ENCODE results near the gene TMEM63A. TPM values are rescaled to one million over a fixed set of nuclear protein-coding genes. Genes with fewer than 3 reads are reported as not detected.
"Not testable (repeated sequence)": the region's sequence is repeated elsewhere in the genome, so short reads cannot be mapped to it uniquely, and the experiment has no call there.

Gene TMEM63A
- polyA plus RNA-seq, 3 donors = 3.0 to 48.0 (median 5.8) TPM

DNA sequence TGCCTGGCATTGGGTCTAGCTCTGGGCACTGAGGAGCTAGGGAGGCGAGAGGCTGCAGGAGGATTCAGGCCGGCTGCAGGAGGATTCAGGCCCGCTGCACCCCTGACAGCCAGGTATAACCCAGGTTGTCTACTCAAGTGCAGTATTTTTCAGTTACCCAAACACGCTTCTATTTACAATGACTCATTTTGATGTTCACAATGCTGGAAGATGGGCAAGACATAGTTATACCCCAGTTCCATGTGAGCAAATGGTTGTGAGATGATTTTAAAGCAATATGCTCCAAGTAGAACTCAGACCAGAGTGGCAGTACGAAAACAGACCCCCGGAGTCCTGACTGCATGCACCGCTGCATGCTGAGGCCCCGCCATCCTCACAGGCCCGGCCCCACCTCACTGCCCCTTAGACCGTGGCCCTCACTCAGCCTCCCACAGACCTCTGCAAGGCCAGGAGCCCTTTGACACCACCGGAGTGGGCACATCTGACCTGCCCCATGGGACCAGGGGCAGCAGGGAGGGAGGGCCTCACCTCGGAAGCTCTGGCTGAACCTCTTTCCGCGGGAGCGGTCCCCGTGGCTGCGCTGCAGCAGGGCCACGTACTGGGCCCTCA, 6.2 kb upstream of the TMEM63A start:
- H3K27me3 Mint-ChIP-seq (ENCODE audit: low read depth in 3 of 3) = peaks cover 9 to 16% (median 10%) of the 10 kb centered on the region in 3 donors
- TF ChIP-seq, protein P1, sequence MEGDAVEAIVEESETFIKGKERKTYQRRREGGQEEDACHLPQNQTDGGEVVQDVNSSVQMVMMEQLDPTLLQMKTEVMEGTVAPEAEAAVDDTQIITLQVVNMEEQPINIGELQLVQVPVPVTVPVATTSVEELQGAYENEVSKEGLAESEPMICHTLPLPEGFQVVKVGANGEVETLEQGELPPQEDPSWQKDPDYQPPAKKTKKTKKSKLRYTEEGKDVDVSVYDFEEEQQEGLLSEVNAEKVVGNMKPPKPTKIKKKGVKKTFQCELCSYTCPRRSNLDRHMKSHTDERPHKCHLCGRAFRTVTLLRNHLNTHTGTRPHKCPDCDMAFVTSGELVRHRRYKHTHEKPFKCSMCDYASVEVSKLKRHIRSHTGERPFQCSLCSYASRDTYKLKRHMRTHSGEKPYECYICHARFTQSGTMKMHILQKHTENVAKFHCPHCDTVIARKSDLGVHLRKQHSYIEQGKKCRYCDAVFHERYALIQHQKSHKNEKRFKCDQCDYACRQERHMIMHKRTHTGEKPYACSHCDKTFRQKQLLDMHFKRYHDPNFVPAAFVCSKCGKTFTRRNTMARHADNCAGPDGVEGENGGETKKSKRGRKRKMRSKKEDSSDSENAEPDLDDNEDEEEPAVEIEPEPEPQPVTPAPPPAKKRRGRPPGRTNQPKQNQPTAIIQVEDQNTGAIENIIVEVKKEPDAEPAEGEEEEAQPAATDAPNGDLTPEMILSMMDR (IDR thresholded peaks at IDR 0.05) = no peak
- Histone ChIP-seq H3K27ac (ENCODE audit: low read depth in 1 of 2, low read length in 2 of 2) (no peak overlapping the region), H2AFZ (ENCODE audit: insufficient read depth, low read depth, low read length, poor library complexity, severe bottlenecking) (no peak overlapping the region), H3K9ac (ENCODE audit: insufficient read depth, low read length, poor library complexity, severe bottlenecking) (no peak overlapping the region), H4K20me1 (ENCODE audit: insufficient read depth, low read length) (no peaks in the 10 kb centered on the region), H3K9me3 (replicated peaks in 1 of 2; ENCODE audit: control insufficient read depth in 1 of 2, insufficient read depth in 1 of 2, low read length in 2 of 2) (no peaks in the 10 kb centered on the region), H3K79me2 (ENCODE audit: insufficient read depth, low read length) (no peaks in the 10 kb centered on the region), H3K4me3 (replicated peaks in 1 of 3; ENCODE audit: low read depth in 2 of 3, low read length in 3 of 3) (no peak overlapping the region), H3K27me3 (ENCODE audit: control insufficient read depth in 2 of 2, insufficient read depth in 2 of 2, low read length in 2 of 2) (peaks cover 0 to 5% of the 10 kb centered on the region in 2 donors), H3K36me3 (replicated peaks in 1 of 2; ENCODE audit: control insufficient read depth in 1 of 2, insufficient read depth in 2 of 2, low read length in 2 of 2) (no peaks in the 10 kb centered on the region), H3K4me2 (replicated peaks; ENCODE audit: extremely low read depth, low read length, poor library complexity, severe bottlenecking) (no peak overlapping the region), H3K4me1 (ENCODE audit: control insufficient read depth in 1 of 2, insufficient read depth in 2 of 2, low read length in 2 of 2) (peaks cover 2 to 6% of the 10 kb centered on the region in 2 donors)
- H3K4me1 Mint-ChIP-seq = peaks cover 10% of the 10 kb centered on the region
- WGBS (ENCODE audit: insufficient coverage) = 98% methylated on average over 15 of the region's 18 CpGs
- intact Hi-C loops (cut with micrococcal nuclease) = no loop called here
- DNase-seq = no peak
- no peak overlapping the region for H3K4me3 Mint-ChIP-seq
- no peaks in the 10 kb centered on the region for H3K36me3 Mint-ChIP-seq
- H3K27ac Mint-ChIP-seq = no peak overlapping the region
- H3K9me3 Mint-ChIP-seq = no peaks in the 10 kb centered on the region

DNA sequence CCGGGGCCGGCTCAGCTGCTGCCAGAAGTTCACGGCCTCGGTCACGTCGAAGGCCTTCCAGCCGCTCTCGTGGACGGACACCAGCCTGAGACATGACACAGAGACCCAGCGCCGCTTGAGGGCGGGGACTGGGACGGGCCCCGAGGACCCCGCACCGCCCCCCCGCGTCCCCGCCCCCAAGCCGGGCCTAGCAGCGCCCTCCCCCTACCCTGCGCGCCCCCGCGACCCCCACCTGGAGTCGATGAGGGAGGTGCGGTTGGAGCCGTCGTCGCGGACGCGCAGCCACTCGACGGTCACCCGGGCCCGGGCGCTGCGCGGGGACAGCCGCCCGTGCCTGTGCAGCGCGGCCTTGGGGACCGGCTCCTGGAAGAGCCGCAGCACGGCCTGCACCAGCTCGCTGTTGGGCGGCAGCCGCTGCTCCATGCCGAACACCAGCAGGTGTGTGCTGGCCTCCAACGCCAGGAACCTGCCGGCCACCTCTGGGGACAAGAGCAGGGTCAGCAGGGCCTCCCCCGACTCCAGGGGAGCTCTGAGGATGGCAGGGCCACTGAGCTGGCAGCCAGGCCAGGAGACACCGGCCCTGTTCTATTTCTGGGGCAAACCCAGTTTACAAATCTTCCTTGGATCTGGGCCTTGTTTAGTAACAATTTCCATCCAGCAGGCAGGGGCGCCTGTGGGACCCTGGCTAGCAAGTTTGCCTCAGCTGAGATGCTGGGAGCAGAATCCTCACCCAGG, 5.5 kb upstream of the TMEM63A start:
- H3K79me2 ChIP-seq (ENCODE audit: insufficient read depth, low read length); H3K36me3 ChIP-seq (replicated peaks in 1 of 2; ENCODE audit: control insufficient read depth in 1 of 2, insufficient read depth in 2 of 2, low read length in 2 of 2); H3K4me2 ChIP-seq (replicated peaks; ENCODE audit: extremely low read depth, low read length, poor library complexity, severe bottlenecking); intact Hi-C loops (cut with micrococcal nuclease); H3K9me3 ChIP-seq (replicated peaks in 1 of 2; ENCODE audit: control insufficient read depth in 1 of 2, insufficient read depth in 1 of 2, low read length in 2 of 2); H3K4me3 Mint-ChIP-seq; H3K4me1 ChIP-seq (ENCODE audit: control insufficient read depth in 1 of 2, insufficient read depth in 2 of 2, low read length in 2 of 2); H3K27me3 ChIP-seq (ENCODE audit: control insufficient read depth in 2 of 2, insufficient read depth in 2 of 2, low read length in 2 of 2); H3K4me3 ChIP-seq (replicated peaks in 1 of 3; ENCODE audit: low read depth in 2 of 3, low read length in 3 of 3); H3K9ac ChIP-seq (ENCODE audit: insufficient read depth, low read length, poor library complexity, severe bottlenecking); H3K9me3 Mint-ChIP-seq; H3K27ac Mint-ChIP-seq; H3K27ac ChIP-seq (ENCODE audit: low read depth in 1 of 2, low read length in 2 of 2); H4K20me1 ChIP-seq (ENCODE audit: insufficient read depth, low read length); H2AFZ ChIP-seq (ENCODE audit: insufficient read depth, low read depth, low read length, poor library complexity, severe bottlenecking); H3K36me3 Mint-ChIP-seq; DNase-seq: not testable (repeated sequence)
- Mint-ChIP-seq H3K4me1 (peaks cover 14% of the 10 kb centered on the region), H3K27me3 (ENCODE audit: low read depth in 3 of 3) (peaks cover 11 to 20% (median 12%) of the 10 kb centered on the region in 3 donors)
- 76% methylated on average over 9 of the region's 56 CpGs for WGBS (ENCODE audit: insufficient coverage)

All from CD14-positive monocyte (primary cell).